K562 (cell line): Measurements from ENCODE around the gene SDC3. TPM values are rescaled to one million over a fixed set of nuclear protein-coding genes. Genes with fewer than 3 reads are reported as not detected.

Experiments used
- AFF4 ChIP-seq: sonication (generic); formaldehyde crosslinking; IDR thresholded peaks from 2 replicates; pipeline ENCODE4 v1.8.0; 2023; ENCODE audit warnings: mild to moderate bottlenecking, missing genetic modification reagents
- ATF4 ChIP-seq: fragments of 450-650 bp; formaldehyde crosslinking; IDR thresholded peaks from 2 replicates; pipeline ENCODE4 v1.4.0; 2022; ENCODE audit warnings: mild to moderate bottlenecking, moderate library complexity
- RBFOX2 ChIP-seq: fragments of 200-400 bp; formaldehyde crosslinking; IDR thresholded peaks from 2 replicates; pipeline ENCODE4 v1.6.1; 2017; ENCODE audit warnings: low read depth, mild to moderate bottlenecking, low read length, moderate library complexity
- RREB1 ChIP-seq: fragments of 250-450 bp; sonication (Bioruptor Pico); IDR thresholded peaks from 2 replicates; pipeline ENCODE4 v1.4.0; 2020
- TARDBP ChIP-seq: fragments of 450-650 bp; IDR thresholded peaks from 2 replicates; pipeline ENCODE4 v1.6.1; 2016
- TFAP4 ChIP-seq: sonication (generic); formaldehyde crosslinking; IDR thresholded peaks from 2 replicates; pipeline ENCODE4 v1.8.0; 2022; ENCODE audit warnings: missing genetic modification reagents, mild to moderate bottlenecking, moderate library complexity, borderline replicate concordance
- USF2 ChIP-seq: sonication (generic); formaldehyde crosslinking; IDR thresholded peaks from 2 replicates; pipeline ENCODE4 v1.5.0; 2020; ENCODE audit warnings: missing genetic modification reagents
- ZKSCAN3 ChIP-seq: fragments of 250-450 bp; sonication (Bioruptor Pico); IDR thresholded peaks from 2 replicates; pipeline ENCODE4 v1.4.0; 2020
- ZNF395 ChIP-seq: fragments of 200-800 bp; sonication (Bioruptor generic); IDR thresholded peaks from 2 replicates; pipeline ENCODE4 v1.6.1; 2017; ENCODE audit warnings: missing genetic modification characterization, missing compliant biosample characterization
- polyA plus RNA-seq, 8 experiments: library from polyadenylated mRNA; depleted of rRNA in 4 of 8; stranded (reverse) in 5 of 8; unstranded in 3 of 8; fragments of >200 nt; fragmentation: Nextera tagmentation in 2 of 8; fragmentation: Illumina TruSeq in 1 of 8; extraction: Ambion mirVana in 2 of 8; extraction: Trizol in 1 of 8; gene quantifications; 2 replicates each; pipeline versions ENCODE4 v1.2.1 to v1.2.3, GENCODE V29; 2011 to 2014; ENCODE audit warnings: inconsistent platforms in 1 of 8, missing spikeins in 1 of 8
- total RNA-seq, 7 experiments: library from RNA; depleted of rRNA in 6 of 7; stranded (reverse); fragments of >200 nt in 6 of 7; fragmentation: Illumina TruSeq in 2 of 7; extraction: Trizol in 2 of 7; gene quantifications; 2 replicates each; pipeline versions ENCODE4 v1.2.1 to v1.2.3, GENCODE V29; 2011 to 2021; ENCODE audit warnings: low replicate concordance in 1 of 7

The SDC3 gene
- total and polyA plus RNA-seq, 9 of the 15 experiments (the other 6 are each of a cell fraction or from before 2014, with no cell fraction given) = 0.38 to 44.1 (median 12.1) TPM

GRCh38 chr1:30887485-30888315, 20.9 kb downstream of the SDC3 start (continued):
- TF ChIP-seq RREB1 (CRISPR knock-in tag) (peak; percentile 80; the same call in 1 of the 2 replicates), AFF4 (CRISPR knock-in tag) (0 out of 2 replicates have a peak, but pooled peaks have one; percentile 21), TARDBP (peak; percentile 13; the same call in 1 of the 2 replicates), ZKSCAN3 (CRISPR knock-in tag) (no peak), TFAP4 (CRISPR knock-in tag) (no peak; the same call in 1 of the 2 replicates), USF2 (CRISPR knock-in tag) (peak; percentile 31), ATF4 (CRISPR knock-in tag) (peak; percentile 97), ZNF395 (CRISPR knock-in tag) (no peak), RBFOX2 (peak; percentile 31; the same call in 1 of the 2 replicates)
